CD4-positive, alpha-beta T cell treated with Interleukin-6 for 4 hours (primary cell): ENCODE results near the gene HS6ST3.

Source experiments
- DNase-seq: peaks from one replicate; pipeline ENCODE4 v3.0.0-alpha.2; 2020; ENCODE audit warnings: mixed read lengths

Gene HS6ST3

GRCh38 chr13:96342852-96343465 lies 253.1 kb downstream of the HS6ST3 start:
- DNase-seq = no peak

- no peak for DNase-seq
Measured at GRCh38 chr13:96346921-96347320, 257.0 kb downstream of the HS6ST3 start.

DNA sequence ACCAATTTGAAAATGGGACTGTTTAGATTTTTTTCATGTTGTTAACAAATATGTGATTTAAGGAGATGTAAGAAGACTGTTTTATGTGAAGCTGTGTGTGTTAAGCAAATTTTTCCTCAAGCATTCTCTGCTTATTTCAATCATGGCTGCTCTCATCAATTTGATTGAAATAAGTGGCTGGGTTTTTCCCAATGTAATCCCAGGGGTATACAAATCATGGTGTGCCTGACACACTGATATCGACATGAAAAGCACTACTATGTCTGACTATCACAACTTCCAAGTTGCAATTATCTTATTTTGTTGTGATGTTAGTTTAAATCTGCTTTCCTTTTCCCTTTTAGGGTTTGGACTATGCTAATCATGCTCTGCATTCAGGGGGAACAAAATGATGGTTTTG lies 283.7 kb downstream of the HS6ST3 start:
- DNase-seq = no peak

DNA sequence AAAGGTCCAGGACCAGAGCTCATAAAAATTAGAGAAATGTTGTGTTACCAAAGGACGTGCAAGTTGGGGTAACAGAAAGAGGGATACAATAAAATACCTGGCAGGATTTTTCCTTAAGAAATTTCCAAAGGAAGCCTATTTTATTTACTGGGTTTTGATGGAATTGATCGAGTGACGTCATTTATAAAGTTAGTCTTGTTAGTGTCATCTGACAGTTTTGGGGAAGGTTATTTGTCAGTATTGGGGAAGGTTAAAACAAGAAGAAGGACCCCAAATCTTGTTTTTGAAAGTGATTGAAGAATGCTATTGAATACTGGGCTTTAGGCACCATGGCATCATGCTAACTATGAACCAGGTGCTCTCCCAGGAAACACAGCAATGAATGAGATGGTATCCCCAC lies 287.9 kb downstream of the HS6ST3 start:
- DNase-seq = no peak

DNA sequence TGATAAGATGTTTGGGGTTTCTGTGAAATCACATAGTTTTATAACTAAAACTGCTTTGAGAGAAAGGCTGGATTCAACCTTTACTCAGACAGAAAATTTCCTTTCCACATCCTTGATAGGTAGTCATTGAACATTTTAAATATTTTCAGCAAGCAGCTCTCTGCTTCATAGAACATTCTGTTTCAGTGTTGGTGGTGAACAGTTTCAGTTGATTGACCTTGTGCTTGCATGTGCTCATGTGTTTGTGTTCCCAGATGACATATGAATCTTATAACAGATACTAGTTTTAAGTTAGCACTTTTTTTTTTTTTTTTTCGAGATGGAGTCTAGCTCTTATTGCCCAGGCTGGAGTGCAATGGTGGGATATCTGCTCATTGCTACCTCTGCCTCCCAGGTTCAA lies 290.1 kb downstream of the HS6ST3 start:
- no peak for DNase-seq

DNA sequence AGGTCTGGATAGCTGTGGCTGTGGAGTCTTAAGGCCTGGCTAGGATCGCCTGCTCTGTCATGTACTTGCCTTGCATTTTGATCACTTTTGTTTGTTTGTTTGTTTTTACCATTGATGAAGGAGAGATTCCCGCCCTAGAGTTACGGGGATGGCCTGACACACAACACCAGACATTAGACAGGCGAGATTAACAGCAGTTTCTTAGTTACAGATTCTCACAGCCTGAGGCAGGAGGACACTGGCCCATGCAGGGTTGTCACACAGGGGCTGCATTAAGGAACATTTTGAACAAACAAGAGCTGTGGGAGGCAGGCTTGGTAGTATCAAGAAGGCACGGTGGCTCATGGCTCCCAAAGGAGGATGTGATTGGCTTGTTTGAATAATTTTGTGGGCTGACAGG lies 291.8 kb downstream of the HS6ST3 start:
- DNase-seq = no peak

DNA sequence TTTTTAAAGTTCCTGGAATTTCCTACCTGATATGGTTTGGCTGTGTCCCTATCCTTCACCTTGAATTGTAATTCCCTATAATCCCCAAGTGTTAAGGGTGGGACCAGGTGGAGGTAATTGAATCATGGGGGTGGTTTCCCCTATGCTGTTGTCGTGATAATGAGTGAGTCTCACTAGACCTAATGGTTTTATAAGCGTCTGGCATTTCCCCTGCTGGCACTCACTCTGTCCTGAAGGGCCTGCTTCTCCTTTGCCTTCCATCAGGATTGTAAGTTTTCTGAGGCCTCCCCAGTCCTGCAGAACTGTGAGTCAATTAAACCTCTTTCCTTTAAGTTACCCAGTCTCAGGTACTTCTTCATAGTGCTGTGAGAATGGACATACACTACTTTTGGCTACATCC lies 298.7 kb downstream of the HS6ST3 start:
- no peak for DNase-seq

- DNase-seq = no peak
Measured at GRCh38 chr13:96391606-96392005, 301.7 kb downstream of the HS6ST3 start.

- no peak for DNase-seq
Measured at GRCh38 chr13:96397807-96398206, 307.9 kb downstream of the HS6ST3 start.

GRCh38 chr13:96398486-96398885 lies 308.6 kb downstream of the HS6ST3 start:
- no peak for DNase-seq

- DNase-seq = no peak
Measured at GRCh38 chr13:96403241-96403640, 313.3 kb downstream of the HS6ST3 start.

DNA sequence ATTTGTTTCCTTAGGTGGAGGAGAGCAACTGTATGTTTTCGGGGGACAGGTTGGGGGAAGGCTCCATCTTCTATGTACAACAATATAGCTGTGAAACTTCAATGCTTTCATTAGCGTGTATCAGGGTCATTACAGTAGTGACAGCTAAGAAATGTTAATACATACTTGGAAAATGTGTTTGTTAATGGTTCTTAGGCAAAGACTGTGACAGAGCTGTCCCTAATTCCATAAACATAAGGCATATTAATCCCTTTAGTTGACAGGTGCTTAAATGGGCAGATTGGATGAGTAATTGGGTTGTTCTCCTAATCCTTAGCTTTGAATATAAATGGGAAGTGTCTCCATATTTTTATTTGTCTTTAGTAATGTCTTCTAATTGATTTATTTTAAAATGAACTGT lies 313.7 kb downstream of the HS6ST3 start:
- no peak for DNase-seq

DNA sequence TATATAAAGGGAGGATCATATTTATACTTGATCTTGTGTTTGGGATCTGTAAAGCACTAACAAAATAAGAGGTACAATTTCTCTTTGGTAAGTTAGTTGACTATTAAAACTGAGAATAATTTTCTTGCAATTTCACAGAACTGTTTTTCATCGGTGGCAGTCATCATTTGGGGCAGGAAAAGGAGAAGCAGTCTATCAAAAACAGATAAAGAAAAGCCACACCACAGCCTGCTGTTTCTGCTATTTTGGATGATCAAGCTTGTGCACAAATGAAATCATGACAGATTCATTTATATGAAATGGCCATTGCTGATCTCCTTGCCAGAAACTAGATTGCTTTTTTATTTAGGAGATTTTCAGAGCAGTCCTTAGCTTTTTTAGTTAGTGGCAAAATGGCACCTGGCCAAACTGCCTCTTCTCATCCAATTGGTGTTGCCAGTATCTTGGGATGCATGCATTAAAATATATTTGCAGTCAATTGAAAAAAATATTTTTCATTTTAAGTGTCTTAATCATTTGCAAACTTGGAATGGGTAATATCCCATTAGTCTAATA lies 326.0 kb downstream of the HS6ST3 start:
- no peak for DNase-seq

DNA sequence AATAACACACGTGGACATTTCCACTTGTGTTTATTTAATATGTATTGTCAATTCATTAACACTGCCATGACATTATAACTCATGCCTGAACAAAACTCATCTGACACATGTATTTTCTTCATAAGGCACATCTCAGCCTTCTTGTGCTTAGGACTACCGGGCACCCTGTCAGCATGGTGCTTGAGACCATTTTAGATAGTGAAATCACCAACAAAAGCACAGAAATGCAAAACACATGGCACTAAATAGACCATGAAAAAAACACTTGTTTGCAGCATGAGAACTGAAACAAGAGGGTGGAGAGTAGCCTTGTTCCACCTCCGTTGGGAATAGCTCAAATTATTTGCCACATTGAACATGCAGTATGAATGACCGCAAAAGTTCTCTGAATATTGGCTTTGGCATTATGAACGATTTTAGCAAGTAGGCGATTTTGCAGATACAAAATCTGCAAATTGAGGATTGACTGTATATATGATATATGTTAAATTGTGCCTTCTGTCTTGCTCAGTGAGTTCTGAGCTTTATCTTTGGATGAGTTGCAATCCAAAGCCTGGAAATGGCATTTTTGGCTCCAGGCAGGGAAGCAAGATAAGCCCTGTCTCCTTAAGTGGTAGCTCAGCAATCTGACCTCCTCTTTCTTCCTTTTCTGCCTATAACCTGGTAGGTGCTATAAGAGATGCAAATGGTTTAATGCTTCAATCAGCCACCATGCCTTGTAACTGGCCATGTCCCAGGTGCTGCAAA lies 328.2 kb downstream of the HS6ST3 start:
- no peak for DNase-seq

DNA sequence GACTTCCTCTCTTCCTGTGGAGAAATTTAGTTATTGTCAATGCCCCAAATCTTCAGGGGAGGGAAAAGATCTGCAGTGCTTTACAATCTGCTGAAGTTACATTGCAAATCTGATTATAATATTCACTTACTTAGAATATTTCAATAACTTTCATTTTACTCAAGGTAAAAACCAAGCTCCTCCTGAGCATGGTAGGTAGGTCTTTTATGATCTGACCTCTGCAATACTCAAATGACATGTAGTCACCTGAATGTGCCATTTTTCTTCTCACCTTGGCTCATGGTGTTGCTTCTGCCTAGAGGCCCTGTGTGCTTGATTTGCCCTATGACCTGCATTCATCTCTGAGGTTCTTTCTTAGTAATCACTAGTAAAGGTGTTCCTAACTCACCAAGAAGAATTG lies 331.4 kb downstream of the HS6ST3 start:
- DNase-seq = no peak

DNA sequence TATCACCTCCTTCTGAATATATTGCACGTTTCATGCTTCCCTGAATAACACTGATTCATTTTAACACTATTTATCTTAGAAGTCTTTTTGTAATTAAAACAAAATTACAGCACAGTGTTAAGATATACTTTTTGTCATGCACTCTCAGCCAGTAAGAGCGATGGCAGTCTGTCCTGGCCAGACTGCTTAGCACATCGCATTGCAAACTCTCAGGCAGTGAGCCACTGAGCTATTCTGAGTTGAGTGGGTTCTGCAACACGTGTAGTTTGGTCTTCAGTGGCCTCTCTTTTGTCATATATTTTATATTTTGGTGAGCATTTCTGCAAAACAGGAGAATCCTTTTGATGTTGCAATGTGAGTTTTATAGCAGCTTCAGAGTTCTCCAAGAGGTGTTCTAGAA lies 332.1 kb downstream of the HS6ST3 start:
- no peak for DNase-seq

DNA sequence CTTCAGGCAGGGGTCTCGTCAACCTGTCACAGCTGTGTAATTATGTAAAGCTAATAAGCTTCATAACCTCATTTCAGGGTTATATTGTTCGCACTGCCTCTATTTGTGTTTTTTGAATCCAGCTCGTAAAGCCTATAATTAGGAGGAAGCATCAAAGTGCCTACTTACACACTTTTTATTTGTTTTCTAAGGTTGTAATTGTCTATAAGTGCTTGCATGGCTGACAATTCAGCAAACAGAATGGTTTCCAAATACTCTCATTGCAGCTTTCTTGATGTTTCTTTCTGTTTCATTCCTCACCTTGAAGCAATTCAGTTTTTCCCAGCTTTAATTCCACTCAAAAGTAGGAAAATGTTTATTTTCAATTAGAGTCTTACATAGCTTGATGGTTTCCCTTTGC lies 336.3 kb downstream of the HS6ST3 start:
- no peak for DNase-seq

GRCh38 chr13:96428911-96429310 lies 339.0 kb downstream of the HS6ST3 start:
- DNase-seq = no peak

- DNase-seq = no peak
Measured at GRCh38 chr13:96431044-96431581, 341.2 kb downstream of the HS6ST3 start.

GRCh38 chr13:96444676-96445075 lies 354.8 kb downstream of the HS6ST3 start:
- DNase-seq = no peak

DNA sequence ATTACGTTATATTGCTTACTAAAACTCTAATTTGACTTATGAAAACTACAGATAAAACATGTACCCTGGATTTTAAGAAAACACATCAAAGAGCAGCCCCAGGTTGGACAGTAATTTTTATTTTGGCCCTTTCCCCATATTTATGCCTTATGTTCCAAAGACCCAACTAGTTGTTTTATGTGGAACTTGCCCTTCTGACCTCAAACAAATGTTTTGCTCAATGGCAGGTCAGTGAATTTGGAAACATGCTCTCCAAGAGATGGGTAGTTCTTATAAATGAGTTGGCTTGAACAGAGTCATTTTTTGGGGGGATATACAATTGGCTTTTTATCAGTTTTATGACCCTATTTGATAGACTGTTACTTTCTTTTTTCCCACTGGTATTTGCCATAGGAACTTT lies 360.0 kb downstream of the HS6ST3 start:
- DNase-seq = no peak

GRCh38 chr13:96450326-96451020 lies 360.6 kb downstream of the HS6ST3 start:
- DNase-seq = no peak

GRCh38 chr13:96454466-96454865 lies 364.6 kb downstream of the HS6ST3 start:
- no peak for DNase-seq

DNA sequence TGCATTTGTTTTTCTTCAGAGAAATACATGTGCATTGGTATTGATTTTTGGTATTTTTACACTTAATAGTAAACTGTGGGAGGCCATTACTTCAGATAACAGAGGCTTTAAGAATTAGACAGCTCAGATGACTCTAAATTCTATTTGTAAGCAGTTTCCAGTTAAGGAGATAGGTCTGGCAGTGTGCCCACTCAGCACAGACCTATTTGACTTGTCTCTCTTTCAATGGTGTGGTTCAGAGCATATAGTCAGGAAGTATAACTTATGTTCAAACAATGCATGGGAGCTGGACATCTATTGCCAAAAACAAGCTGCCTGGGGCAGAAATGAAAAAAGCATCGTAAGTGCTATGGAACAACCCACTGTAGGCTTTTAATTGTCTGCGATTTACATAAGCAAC lies 370.7 kb downstream of the HS6ST3 start:
- DNase-seq = no peak
